Keratinocyte (primary cell): Measurements from ENCODE around the gene SKA2.

Experiments used
- EZH2 ChIP-seq: IDR thresholded peaks from one replicate; pipeline ENCODE4 v1.6.1; 2012; ENCODE audit warnings: inconsistent platforms, mild to moderate bottlenecking, low read length, moderate library complexity
- TF ChIP-seq, protein P1 (sequence below), 3 experiments: IDR thresholded peaks in 1 of 3; conservative IDR thresholded peaks in 1 of 3; optimal IDR thresholded peaks in 1 of 3; 2 replicates in 2 of 3; 3 replicates in 1 of 3; pipeline versions ENCODE3 to v1.5.1; 2011; ENCODE audit warnings: low read length in 3 of 3, mild to moderate bottlenecking in 3 of 3, moderate library complexity in 2 of 3, control low read depth in 1 of 3, inconsistent platforms in 1 of 3; ENCODE audit not compliant: insufficient read depth in 2 of 3; ENCODE audit errors: extremely low read depth in 1 of 3

DNA sequence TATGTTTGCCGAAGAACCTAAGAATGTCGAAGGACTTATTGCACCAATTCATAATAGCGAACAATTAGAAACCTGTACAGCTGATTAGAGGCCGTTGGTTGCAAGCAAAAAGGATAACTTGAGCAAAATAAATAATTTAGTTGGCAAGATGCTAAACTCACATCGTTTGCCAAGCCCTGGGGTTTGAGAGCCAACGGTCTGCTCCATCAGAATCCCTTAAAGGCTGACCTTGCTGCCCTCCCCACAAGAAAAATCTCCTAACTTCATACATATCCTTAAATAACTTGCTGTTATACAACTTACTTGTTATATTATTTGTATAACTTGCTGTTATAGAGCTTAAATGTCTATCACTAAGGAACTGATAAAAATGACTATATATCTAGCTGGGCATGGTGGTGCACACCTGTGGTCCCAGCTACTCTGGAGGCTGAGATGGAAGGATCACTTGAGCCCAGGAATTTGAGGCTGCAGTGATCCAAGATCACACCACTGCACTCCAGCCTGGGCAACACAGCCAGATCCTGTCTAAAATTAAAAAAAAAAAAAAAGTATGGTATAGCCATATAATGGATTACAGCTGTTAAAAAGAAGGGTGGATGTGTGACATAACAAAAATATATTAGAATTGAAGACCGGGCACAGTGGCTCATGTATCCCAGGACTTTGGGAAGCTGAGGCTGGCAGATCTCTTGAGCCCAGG lies 46.4 kb downstream of the SKA2 start:
- TF ChIP-seq, protein P1, sequence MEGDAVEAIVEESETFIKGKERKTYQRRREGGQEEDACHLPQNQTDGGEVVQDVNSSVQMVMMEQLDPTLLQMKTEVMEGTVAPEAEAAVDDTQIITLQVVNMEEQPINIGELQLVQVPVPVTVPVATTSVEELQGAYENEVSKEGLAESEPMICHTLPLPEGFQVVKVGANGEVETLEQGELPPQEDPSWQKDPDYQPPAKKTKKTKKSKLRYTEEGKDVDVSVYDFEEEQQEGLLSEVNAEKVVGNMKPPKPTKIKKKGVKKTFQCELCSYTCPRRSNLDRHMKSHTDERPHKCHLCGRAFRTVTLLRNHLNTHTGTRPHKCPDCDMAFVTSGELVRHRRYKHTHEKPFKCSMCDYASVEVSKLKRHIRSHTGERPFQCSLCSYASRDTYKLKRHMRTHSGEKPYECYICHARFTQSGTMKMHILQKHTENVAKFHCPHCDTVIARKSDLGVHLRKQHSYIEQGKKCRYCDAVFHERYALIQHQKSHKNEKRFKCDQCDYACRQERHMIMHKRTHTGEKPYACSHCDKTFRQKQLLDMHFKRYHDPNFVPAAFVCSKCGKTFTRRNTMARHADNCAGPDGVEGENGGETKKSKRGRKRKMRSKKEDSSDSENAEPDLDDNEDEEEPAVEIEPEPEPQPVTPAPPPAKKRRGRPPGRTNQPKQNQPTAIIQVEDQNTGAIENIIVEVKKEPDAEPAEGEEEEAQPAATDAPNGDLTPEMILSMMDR (optimal IDR thresholded peaks at IDR 0.05 in 1 of 3, IDR thresholded peaks at IDR 0.05 in 1 of 3, conservative IDR thresholded peaks at IDR 0.05 in 1 of 3; ENCODE audit: extremely low read depth in 1 of 3, insufficient read depth in 2 of 3, low read length in 3 of 3) = no peak
- TF ChIP-seq EZH2 = no peak
